GM18907 (cell line): ENCODE data around the gene SLC15A3.

ENCODE experiments used
- ATAC-seq: cut with Tn5 transposase; IDR thresholded peaks from one replicate; pipeline ENCODE4 v1.9.1; 2021; ENCODE audit warnings: mild to moderate bottlenecking, moderate library complexity; ENCODE audit not compliant: unreplicated experiment

The SLC15A3 gene

DNA sequence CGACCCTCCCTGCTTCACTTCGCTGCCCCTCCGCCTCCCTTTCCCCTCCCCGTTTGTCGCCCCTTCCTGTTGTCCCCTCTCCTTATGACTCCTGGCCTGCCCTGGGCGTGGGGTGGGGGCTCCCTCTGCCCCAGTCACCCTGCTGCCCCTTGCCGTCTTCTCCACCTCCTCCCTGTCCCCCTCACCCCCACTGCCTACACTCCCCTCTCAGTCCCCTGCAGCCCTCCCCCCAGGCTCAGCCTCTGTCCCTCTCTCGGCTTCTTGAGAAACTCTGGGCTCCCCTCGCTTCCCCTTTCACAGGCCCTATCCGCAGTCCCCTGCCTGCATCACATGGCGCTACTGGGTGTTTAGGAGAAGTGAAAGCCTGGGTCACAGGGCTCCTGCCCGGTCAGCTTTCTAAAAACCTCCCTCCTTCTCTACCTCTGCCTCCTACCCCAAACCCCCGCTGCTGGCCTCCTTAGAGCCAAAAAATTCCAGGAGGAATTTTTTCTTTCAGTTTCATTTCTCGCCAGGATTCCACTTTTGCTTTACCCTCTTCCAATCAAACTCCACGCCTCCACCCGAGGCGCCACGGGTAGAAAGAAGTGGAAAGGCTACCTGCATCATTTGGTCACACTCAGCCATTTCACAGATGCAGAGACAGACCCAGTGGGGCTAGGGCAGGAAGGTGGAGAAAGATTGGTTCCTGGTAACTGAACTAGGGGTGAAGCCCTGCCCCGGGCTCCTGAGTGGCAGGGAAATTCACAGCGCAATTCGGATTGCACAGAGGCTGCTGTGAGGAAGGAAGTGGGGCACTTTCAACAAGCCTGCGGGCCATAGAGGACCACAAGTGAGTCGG is at the start of gene SLC15A3:
TSS of gene SLC15A3 (minus strand) at position 273 of the 838 bp plus-strand sequence. CDS start 625 bp downstream, outside the sequence.
- peak; percentile 68 for ATAC-seq

DNA sequence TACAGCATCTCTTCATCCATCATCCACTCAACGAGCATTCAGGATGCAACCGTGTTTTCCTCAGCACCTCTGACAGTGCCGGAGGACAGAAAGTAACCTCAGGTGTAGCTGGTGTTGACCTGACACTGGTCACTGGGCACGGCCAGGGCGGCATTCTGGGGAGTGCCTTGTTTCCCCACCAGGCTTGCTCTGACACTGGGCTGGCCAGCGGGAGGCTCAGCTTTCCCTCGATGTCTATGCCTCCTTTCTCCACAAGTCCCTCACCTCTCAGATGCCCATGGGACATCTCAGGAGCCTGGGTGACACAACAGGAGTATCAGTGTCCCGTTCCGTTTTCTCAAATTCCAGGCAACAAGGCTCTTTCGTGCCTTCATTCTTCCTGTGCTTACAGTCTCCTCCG is 48.5 kb upstream of the SLC15A3 start:
- ATAC-seq = no peak

DNA sequence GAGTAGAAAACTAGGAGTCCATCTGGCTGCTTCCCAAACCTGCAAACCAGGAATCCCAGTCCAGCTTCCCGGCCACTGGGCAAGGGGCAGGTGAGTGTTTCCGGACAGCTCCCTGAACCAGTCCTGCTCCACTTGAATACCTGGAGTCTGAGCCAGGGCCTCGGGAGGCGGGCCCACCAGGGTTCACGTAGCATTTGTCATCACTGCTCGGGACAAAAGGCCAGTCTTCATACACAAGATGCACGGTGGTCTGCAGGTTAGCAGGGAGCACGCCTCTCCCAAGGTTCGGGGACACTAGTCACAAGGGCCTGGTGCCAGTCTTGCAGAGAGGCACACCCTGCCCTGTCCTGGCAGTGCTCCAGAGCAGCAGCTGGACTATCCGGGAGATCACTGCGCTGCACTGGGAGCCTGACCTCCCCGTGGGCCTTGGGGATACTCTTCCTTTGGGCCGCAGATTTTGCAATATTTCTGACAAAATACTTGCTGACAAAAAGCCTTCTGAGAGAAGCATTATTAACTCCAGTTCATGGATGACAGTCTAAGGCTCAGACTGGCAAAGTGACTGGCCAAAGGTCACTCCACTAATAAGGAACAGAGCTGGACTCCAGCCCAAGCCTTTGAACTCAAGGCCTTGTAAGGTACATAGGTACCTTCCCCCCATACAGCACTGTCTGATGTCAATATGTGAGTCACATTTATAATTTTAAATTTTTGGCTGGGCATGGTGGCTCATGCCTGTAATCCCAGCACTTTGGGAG is 44.6 kb upstream of the SLC15A3 start:
- no peak for ATAC-seq

DNA sequence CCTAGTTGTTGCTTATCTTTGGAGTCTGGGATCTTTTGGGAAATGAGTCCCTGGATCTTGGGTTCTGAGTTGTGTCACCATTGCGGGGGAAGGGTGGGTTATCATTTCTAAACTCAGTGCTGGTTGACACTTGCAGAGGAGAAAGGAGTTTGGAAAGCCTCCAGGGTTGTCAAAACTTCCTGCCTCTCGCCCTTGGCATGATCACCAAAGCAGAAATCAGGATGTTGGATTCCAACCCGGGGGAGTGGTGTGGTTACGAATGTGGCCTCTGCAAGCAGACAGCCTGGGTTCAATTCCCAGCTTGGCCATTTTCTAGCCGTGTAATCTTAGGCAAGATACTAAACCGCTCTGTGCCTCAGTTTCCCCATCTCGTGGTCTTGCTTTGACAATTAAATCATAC is 43.8 kb upstream of the SLC15A3 start:
- ATAC-seq = no peak

DNA sequence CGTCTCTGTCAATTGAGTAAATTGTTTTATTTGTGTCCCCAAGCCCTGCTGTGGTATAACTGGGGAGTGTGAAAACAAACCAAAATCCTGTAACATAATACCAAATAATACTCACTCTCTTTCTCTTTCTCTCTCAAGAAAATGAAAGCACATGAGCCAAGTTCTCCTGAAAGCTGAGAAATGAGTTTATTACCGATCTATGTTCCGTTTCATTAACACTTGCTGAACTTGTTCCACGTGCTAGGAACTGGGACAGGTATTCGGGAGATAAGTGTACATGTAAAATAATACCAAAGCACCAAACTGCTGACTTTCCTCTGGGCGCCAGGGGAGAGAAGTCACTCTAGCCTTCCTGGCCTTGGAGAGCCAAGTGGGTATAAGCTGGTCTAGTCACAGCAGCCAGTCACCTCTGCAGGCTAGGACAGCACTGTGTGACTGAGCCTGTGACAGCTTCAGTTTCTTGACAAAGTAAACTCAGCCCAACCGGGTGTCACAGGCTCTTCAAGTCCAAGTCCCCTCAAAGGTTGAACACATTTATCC is 42.6 kb upstream of the SLC15A3 start:
- no peak for ATAC-seq

DNA sequence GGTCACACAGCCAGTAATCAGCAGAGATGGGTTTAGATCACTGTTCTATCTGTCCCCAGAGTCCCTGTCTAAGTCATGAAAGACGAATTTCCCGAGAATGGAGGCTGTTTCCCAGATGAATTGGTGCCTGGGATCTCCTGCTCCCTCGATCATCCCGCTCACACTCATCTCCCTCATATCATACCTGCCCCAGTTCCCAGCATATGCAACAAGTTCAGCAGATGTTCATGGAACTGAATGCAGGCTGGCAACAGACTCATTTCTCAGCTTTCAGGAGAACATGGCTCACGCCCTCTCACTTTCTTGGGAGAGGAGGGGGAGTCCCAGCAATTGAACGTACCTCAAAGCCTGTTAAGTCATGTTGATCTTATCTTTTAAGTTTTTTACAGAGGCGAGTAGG is 41.6 kb upstream of the SLC15A3 start:
- no peak for ATAC-seq

DNA sequence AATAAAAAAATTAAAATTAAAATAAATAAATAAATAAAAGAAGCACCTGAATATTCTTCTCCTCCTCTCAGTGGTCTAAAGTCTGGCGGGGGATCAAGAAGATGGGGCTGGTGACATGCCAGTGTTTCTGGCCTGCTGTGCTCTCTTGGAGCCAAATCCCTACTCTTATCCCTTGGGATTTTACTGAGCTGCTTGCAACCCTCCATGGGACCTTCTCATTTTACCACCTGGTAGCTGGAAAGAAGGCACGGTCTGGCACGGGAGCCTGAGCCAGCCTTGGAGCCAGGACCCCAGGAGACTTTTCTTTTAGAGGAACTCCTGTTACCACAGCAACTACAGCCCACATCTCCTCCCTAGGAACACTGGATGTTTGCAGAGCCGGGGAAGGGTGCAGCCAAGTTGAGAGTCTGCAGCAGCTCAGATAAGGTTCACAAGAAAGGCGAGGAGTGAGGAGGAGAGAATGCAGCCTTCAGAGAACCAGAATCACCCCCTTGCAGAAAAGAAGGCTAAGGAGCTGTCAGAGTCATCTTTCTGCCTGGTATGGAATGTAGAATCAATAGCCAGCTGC is 41.0 kb upstream of the SLC15A3 start:
- no peak for ATAC-seq

DNA sequence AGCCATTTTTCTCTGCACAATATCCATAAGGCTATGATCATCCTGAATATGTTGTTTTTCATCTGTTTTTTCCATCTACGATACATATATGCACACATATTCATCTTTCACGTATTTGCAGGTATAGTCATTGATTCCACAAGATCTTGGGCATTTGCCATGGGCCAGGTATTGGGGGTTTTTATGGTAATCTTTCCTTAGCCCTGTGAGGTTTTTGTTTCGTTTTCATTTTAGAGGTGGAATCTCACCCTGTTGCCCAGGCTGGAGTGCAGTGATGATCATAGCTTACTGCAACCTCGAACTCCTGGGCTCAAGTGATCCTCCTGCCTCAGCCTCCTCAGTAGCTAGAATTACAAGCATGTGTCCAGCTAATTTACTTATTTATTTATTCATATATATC is 39.5 kb upstream of the SLC15A3 start:
- ATAC-seq = no peak

DNA sequence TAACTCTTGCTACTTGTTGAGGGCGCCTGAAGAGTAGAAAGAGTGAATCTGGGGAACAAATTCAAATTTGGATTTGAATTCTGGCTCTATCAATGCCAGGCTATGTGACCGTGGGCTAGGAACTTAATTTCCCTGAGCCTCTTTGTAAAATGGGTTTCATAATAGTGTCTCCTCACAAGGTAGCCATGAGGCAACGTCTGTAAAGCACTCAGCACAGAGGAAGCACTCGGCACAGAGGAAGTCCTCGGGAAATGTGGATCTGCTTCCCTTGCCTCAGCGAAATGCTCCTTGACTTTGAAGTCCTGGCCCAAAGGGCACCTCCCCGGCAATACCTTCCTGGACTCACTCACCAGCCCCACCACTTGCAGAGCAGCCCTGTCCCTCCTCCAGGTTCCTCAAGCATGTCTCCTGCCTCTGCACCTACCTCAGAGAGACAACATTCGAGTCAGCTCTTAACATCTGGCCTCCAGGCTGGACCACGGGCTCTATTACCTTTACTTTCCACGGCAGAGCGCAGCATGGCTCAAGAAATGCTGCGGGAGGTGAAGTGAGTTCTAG is 37.2 kb upstream of the SLC15A3 start:
- ATAC-seq = no peak

DNA sequence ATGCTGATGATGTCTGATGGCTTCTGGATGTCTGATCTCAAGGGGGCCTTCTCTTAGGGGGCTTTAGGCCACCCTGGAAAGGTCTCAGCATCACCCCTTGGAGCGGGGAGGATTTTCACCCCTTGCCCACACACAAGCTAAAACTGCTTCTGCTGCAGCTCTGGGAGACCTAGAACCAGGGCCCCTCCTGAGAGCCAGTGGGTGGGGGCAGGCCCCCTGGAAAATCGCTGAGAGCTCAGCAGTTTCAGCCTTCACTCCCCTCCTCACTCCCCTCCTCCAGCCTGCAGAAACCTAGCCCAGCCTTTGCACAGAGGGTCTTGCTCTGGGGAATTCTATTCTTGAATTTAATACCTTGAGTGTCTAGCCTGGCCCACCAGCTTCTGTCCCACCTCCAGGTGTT is 36.7 kb upstream of the SLC15A3 start:
- ATAC-seq = no peak

DNA sequence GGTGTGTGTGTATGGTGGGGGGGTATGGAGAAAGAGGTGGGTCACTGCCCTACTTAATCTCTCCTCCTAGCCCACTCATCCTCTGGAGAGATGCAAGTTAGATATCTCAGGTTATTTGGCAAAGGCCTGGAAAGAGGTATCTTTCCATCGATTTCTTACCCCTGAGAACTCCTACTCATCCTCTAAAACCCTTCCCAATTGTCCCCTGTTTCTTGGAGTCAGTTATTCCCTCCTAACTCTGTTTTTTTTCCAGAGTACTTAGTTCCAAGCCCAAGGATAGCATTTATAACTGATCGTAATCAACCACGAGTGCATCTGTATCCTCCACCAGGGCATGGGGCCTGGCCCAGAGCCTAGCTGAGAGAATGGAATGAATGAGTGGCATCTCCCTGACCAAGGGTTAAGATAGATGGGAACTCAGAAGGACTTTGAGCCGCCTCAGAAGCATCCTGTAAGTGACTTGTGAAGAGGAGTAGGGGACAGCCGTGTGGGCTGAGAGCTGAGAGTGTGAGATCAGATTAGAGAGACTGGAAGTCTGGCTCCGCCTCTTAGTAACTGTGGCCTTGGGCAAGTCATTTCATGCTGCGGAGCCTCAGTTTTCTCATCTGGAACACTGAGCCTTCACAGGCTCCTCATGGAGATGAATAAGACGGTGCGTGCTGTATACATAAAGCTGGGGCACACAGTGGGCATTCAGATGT is 35.8 kb upstream of the SLC15A3 start:
- no peak for ATAC-seq

DNA sequence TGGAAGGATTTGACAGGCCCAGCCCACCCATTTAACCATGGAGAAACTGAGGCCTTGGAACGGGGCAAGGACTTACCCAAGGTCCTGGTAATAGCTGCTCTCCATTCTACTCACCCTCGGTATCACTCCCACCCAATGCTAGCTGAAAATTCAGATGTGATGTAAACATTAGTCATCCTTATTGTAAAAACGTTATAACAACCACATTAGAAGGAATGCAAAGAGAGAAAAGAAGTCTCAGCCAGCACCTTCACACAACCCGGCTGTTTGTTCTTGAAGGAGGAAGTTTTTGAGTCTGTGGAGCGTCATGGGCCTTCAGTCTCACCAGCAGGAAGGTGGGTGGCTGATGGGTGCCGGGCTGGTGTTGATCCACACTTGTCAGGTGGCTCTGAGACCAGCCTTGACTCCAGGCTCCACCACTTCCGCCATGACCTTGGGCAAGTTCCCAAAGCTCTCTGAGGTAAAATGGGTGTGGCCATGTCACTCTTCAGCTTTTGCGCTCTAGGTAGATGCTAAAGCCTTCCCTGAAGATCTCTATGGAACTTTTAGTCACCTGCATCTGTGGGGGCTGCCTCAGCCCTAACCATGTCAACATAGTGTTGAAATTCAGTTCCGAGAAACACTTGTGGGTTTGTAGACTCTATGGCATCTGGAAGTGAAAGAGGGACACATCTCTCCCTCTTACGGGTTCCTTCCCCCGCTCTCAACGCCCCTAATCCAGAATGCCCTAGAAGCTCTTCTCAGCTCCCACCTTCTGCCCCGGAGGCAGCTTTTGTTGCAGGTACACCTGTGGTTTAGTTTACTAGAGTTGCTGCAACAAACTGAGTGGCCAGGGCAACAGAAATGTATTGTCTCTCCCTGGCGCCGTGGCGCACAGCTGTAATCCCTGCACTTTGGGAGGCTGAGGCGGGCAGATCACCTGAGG is 34.3 kb upstream of the SLC15A3 start:
- no peak for ATAC-seq

DNA sequence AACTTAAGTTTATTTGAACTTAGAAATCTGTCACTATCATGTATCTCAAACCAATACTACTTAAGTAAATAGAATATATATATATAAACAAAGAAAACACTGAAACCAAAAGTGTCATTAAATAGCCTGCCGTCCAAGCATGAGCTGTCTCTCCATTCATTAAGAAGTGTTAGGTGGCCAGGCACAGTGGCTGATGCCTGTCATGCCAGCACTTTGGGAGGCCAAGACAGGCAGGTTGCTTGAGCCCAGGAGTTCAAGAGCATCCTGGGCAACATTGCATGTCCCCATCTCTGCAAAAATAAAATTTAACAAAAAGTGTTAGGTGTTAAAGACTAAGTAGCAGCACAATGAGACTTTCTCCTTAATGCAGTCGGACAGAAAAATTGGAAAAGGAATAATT is 33.5 kb upstream of the SLC15A3 start:
- ATAC-seq = no peak

DNA sequence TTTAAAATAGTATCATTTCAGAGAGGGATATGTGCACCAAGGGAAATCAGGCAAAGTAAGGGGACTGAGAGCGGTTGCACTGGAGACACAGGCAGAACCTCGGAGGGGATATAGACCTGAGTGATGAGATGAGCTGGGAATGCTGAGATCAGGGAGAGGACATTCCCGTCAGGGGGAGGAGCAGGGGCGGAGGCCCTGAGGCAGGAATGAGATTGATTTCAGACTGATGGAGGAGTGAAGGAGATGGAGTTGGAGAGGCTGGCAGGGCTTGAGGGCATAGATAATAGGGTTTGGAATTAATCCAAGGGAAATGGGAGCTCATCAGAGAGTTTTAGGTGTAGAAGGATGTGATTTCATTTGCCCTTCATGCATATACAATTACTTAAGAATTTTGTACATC is 32.7 kb upstream of the SLC15A3 start:
- no peak for ATAC-seq

DNA sequence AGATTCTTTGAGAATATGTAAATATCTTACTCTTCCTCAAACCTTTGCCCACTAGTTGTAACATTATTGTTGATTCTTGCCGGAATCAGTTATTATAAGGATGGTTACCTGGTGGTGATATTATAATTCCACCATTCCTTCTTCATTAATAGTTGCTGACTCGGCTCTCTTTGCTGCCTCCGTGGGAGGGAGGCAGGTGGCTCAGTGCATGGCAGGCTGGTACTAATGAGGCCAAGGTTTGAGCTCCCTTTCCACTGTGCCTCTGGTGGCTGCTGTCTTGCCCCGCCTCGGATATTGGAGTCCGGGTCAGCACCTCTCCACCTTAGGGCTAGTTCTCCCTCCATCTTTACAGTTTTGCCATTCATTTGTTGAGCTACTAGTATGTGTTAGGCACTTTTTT is 32.2 kb upstream of the SLC15A3 start:
- ATAC-seq = no peak

DNA sequence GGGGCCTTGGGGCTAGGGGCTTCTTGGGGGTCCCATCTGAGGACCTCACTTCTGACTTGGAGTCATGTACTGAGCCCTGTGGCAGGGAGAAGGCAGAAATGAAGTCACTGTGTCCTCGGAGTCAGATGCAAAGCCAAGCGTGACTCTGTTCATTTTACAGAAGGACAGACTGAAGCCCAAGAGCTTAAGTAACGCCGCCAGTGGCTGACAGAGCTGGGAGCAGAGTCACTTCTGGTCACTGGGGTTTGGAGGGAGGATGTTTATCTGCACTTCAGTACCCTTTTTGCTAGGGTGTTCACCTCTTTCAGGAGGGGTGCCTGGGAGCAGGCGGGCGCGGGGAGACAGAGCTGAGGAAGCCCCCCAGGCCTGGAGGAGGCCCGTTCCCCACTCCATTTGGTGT is 30.2 kb upstream of the SLC15A3 start:
- no peak for ATAC-seq

DNA sequence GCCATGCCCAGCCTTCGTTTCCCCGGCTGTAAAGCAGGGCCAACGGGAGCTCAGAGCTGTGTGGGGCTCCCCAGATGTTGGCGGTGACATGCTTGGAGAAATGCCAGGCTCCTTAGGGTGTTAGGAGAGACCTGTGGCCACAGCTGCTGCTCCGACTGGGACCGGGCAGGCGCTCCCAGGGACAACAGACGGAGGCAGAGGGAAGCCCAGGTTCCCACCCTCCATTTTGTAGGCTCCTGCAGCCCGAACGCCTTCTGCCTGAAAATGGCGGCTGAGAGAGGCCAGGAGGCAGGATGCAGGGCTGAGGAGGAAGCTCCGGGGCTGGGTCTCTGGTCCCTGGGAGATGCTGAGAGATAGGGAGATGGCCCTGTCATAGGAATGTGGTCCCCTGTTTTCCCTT is 29.5 kb upstream of the SLC15A3 start:
- ATAC-seq = no peak

DNA sequence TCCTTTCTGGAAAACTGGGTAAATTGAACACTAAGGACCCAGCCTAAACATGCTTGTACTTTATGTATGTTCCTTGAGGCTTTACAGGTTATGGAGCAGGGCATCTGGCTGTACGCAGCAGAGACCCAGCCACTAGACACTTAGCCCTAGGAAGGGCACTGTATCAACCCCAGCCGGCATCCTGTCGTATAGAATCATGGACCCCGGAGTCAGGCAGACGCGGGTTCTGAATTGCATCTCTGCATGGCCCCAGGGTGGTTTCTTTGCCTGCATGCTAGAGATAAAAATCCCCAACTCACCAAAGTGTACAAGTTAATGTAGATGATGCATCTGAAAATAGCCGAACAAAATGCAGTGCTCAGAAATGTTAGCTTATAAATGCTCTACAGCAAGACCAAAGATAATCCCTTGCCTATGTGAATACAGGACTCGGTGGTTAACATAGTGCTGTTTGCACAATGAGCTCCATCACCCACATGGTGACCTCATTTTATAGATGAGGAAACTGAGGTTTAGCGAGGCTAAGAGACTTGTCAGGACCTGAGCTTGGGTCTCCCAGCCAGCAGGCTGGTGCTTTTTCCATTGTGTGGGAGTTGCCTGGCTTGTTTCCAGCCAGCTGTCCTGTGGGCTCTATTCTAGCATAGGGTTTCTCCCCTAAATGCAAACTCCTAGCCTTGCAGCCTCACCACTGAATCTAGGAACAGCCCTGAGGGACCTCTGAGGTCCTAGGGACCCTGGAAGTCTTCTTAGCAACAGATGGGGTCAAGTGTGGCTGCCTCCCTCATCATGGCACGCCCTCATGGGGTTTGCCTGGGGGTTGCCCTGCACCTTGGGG is 26.8 kb upstream of the SLC15A3 start:
- ATAC-seq = no peak

DNA sequence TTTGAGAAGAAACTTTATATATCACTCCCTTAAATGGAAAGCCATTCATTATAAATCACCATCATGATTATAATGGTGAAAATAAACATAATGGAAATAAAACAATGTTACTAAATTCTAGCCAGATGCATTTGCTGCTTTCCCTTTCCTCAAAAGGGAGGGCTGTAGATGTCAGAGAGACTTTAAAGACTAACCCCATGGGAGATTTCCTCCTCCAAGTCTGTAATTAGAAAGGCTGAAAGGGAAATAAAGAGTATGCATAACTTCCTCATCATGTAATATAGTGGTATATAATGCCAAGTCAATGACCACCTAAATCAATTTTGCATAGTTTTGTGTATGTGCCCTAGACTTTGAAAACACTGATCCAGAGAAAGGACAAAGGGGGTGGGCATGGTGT is 25.9 kb upstream of the SLC15A3 start:
- no peak for ATAC-seq
